ENCODE results near the gene TBC1D9.

TBC1D9 gene

DNA sequence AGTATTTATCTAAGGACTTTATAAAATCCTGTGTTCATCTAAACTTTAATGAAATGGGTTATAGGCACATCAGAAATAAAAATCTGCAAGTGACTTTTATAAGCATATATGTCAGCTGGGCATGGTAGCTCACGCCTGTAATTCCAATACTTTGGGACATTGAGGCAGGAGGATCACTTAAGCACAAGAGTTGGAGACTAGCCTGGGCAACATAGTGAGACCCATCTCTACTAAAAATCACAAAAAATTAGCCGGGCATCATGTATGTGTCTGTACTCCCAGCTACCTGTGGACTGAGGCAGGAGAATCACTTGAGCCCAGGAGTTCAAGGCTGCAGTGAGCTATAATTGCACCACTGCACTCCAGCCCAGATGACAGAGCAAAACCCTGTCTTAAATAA lies 20.9 kb downstream of the TBC1D9 start:
- Histone ChIP-seq H3K27me3 (ENCODE audit: low read depth, low read length) (peaks cover 16% of the 10 kb centered on the region), H4K20me1 (ENCODE audit: insufficient read depth, low read length) (no peaks in the 10 kb centered on the region), H3K4me3 (ENCODE audit: low read length) (no peak overlapping the region), H3K27ac (ENCODE audit: low read length) (no peak overlapping the region), H2AFZ (ENCODE audit: low read depth, low read length) (no peak overlapping the region), H3K4me1 (ENCODE audit: low read length) (peaks cover under 1% of the 10 kb centered on the region; the same call in 1 of the 2 replicates), H3K9me3 (ENCODE audit: insufficient read depth, low read length) (no peaks in the 10 kb centered on the region), H3K9ac (ENCODE audit: low read length) (no peak overlapping the region), H3K4me2 (ENCODE audit: low read length) (no peak overlapping the region), H3K36me3 (replicated peaks; ENCODE audit: low read depth, low read length) (no peaks in the 10 kb centered on the region), H3K79me2 (ENCODE audit: low read length) (no peaks in the 10 kb centered on the region)
- TF ChIP-seq, protein P1, sequence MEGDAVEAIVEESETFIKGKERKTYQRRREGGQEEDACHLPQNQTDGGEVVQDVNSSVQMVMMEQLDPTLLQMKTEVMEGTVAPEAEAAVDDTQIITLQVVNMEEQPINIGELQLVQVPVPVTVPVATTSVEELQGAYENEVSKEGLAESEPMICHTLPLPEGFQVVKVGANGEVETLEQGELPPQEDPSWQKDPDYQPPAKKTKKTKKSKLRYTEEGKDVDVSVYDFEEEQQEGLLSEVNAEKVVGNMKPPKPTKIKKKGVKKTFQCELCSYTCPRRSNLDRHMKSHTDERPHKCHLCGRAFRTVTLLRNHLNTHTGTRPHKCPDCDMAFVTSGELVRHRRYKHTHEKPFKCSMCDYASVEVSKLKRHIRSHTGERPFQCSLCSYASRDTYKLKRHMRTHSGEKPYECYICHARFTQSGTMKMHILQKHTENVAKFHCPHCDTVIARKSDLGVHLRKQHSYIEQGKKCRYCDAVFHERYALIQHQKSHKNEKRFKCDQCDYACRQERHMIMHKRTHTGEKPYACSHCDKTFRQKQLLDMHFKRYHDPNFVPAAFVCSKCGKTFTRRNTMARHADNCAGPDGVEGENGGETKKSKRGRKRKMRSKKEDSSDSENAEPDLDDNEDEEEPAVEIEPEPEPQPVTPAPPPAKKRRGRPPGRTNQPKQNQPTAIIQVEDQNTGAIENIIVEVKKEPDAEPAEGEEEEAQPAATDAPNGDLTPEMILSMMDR (IDR thresholded peaks at IDR 0.05; ENCODE audit: low read depth, low read length): no peak
- no peak for TF ChIP-seq EZH2phosphoT487 (IDR thresholded peaks at IDR 0.05; ENCODE audit: low read depth)

DNA sequence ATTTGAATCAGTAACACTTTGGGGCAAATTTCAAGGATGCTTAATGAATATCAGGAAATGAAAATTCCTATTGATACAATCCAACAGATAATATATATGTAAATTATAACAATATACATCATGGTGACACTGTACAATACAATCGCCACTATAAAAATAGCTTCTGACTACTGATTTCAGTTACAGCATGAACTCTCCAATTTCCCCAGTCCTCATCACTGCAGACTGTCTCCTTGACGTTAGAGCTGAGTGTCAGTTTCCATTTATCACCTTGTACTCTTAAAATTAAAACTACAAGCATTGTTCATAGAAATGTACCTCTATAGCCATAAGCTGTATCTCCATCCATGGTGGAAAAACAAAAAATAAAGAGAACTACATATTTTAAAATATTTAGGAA lies 23.4 kb downstream of the TBC1D9 start:
- Histone ChIP-seq H3K27ac (ENCODE audit: low read length) (no peak overlapping the region), H3K36me3 (replicated peaks; ENCODE audit: low read depth, low read length) (no peaks in the 10 kb centered on the region), H3K4me1 (ENCODE audit: low read length) (peaks cover 25% of the 10 kb centered on the region), H3K4me3 (ENCODE audit: low read length) (no peak overlapping the region), H3K27me3 (ENCODE audit: low read depth, low read length) (peaks cover 6% of the 10 kb centered on the region), H2AFZ (ENCODE audit: low read depth, low read length) (no peak overlapping the region), H3K9me3 (ENCODE audit: insufficient read depth, low read length) (no peaks in the 10 kb centered on the region), H4K20me1 (ENCODE audit: insufficient read depth, low read length) (no peaks in the 10 kb centered on the region), H3K4me2 (ENCODE audit: low read length) (no peak overlapping the region), H3K9ac (ENCODE audit: low read length) (no peak overlapping the region), H3K79me2 (ENCODE audit: low read length) (no peaks in the 10 kb centered on the region)
- TF ChIP-seq, protein P1 (IDR thresholded peaks at IDR 0.05; ENCODE audit: low read depth, low read length): no peak
- TF ChIP-seq EZH2phosphoT487 (IDR thresholded peaks at IDR 0.05; ENCODE audit: low read depth): no peak

DNA sequence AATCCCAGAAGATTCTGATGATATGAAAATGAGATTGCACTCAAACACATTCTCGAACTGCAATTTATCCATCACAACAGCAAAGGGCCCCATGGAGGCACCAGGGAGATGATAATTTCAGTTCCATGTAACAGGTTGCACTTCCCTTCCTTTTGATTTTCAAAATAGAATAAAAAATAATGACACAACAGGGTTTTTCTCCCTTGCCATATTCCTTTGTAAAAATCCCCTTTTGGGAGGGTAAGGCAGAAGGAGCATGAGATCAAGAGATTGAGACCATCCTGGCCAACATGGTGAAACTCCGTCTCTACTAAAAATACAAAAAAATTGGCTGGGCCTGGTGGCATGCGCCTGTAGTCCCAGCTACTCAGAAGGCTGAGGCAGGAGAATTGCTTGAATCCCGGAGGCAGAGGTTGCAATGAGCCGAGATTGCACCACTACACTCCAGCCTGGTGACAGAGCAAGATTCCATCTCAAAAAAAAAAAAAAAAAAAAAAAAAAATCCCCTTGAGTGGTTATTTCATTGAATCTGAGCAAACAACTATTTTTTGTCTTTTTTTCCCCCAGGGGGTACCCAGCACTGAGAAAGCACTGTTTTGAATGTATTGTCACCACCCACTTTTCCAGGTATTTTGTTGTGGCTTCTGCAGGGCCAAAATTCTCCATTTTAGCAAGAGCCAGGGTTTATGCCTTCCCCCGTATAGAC lies 26.7 kb downstream of the TBC1D9 start:
- H2AFZ ChIP-seq (ENCODE audit: low read depth, low read length): no peak overlapping the region
- no peaks in the 10 kb centered on the region for H3K27me3 ChIP-seq (ENCODE audit: low read depth, low read length)
- H3K4me3 ChIP-seq (ENCODE audit: low read length): peak overlapping the region; percentile 14; the same call in 1 of the 2 replicates
- no peak overlapping the region for H3K9ac ChIP-seq (ENCODE audit: low read length)
- no peaks in the 10 kb centered on the region for H4K20me1 ChIP-seq (ENCODE audit: insufficient read depth, low read length)
- no peak for TF ChIP-seq EZH2phosphoT487 (IDR thresholded peaks at IDR 0.05; ENCODE audit: low read depth)
- no peaks in the 10 kb centered on the region for H3K9me3 ChIP-seq (ENCODE audit: insufficient read depth, low read length)
- H3K27ac ChIP-seq (ENCODE audit: low read length): peak overlapping the region; percentile 11; the same call in 1 of the 2 replicates
- H3K4me2 ChIP-seq (ENCODE audit: low read length): peak overlapping the region; percentile 63
- no peaks in the 10 kb centered on the region for H3K79me2 ChIP-seq (ENCODE audit: low read length)
- H3K4me1 ChIP-seq (ENCODE audit: low read length): peaks cover 34% of the 10 kb centered on the region
- no peaks in the 10 kb centered on the region for H3K36me3 ChIP-seq (replicated peaks; ENCODE audit: low read depth, low read length)

DNA sequence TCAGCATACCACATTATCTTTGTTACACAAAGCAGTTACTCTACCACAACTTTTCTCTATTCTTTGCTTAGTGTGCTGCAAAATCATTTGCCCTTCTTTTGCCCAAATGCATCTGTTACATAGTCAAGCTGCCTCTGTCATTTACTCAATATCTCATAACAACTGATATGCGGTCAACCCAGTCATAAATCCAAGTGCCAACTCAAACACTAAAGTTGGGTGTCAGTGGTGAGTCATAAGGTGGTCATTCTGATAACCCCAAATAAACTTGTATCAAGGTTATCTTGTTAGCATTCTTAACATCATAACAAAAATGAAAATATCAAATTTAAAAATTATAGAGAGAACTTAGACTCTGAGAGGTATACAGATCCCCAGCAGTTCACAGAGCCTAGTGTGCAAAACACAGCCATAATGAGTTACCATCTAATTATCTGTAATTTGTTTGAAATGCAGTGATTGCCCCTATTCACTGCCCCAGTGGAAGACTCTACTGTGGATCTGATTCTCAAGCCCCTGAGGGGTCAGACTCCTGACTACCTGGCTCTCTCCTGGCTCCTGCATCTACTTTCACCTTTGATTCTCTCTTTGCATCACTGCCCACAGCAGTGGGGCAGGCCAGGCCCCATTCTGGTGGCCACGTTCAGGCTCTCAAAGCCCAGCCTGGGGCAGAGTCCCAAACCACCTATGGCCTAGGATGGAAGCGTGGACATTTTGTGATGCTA lies 29.2 kb downstream of the TBC1D9 start:
- Histone ChIP-seq H3K4me2 (ENCODE audit: low read length) (no peak overlapping the region; the same call in 1 of the 2 replicates), H3K9ac (ENCODE audit: low read length) (no peak overlapping the region), H3K79me2 (ENCODE audit: low read length) (no peaks in the 10 kb centered on the region), H3K4me3 (ENCODE audit: low read length) (no peak overlapping the region), H3K27ac (ENCODE audit: low read length) (no peak overlapping the region), H3K4me1 (ENCODE audit: low read length) (peaks cover 34% of the 10 kb centered on the region), H2AFZ (ENCODE audit: low read depth, low read length) (no peak overlapping the region), H3K9me3 (ENCODE audit: insufficient read depth, low read length) (no peaks in the 10 kb centered on the region), H3K36me3 (replicated peaks; ENCODE audit: low read depth, low read length) (no peaks in the 10 kb centered on the region), H4K20me1 (ENCODE audit: insufficient read depth, low read length) (no peaks in the 10 kb centered on the region), H3K27me3 (ENCODE audit: low read depth, low read length) (0 out of 2 replicates have a peak, but pooled peaks cover under 1% of the 10 kb centered on the region)
- TF ChIP-seq EZH2phosphoT487 (IDR thresholded peaks at IDR 0.05; ENCODE audit: low read depth): no peak

DNA sequence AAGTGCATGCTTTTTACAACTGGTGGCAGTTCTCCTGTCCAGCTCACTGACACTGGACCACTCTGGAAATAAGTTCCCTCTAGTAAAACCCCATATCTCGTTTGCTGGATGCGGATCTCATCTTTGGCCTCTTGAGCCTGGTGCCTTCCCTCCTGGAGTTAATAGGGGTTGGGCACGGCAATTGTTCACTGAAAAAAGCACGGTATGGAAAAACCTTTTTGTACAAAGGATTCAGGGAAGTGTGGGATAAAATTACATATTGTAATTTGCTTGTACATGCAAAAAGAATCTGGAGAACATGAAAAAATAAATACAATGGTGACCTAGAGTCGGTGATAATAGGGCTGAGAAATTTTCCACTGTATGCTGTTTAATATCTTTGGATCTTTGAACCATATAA lies 30.6 kb downstream of the TBC1D9 start:
- TF ChIP-seq, protein P1 (IDR thresholded peaks at IDR 0.05; ENCODE audit: low read depth, low read length): no peak
- TF ChIP-seq EZH2phosphoT487 (IDR thresholded peaks at IDR 0.05; ENCODE audit: low read depth): no peak
- H4K20me1 ChIP-seq (ENCODE audit: insufficient read depth, low read length): no peaks in the 10 kb centered on the region
- no peak overlapping the region for H3K9ac ChIP-seq (ENCODE audit: low read length)
- no peaks in the 10 kb centered on the region for H3K36me3 ChIP-seq (replicated peaks; ENCODE audit: low read depth, low read length)
- no peak overlapping the region for H3K27ac ChIP-seq (ENCODE audit: low read length)
- H3K9me3 ChIP-seq (ENCODE audit: insufficient read depth, low read length): no peaks in the 10 kb centered on the region
- H2AFZ ChIP-seq (ENCODE audit: low read depth, low read length): no peak overlapping the region
- H3K79me2 ChIP-seq (ENCODE audit: low read length): no peaks in the 10 kb centered on the region
- H3K27me3 ChIP-seq (ENCODE audit: low read depth, low read length): peaks cover 12% of the 10 kb centered on the region; the same call in 1 of the 2 replicates
- H3K4me2 ChIP-seq (ENCODE audit: low read length): no peak overlapping the region
- no peak overlapping the region for H3K4me3 ChIP-seq (ENCODE audit: low read length)
- H3K4me1 ChIP-seq (ENCODE audit: low read length): peaks cover 44% of the 10 kb centered on the region

Data from OCI-LY3 (cell line).